Hepatocyte (in vitro differentiated cells): ENCODE data around the gene ERCC6L. TPM values are rescaled to one million over a fixed set of nuclear protein-coding genes. Genes with fewer than 3 reads are reported as not detected.

Source experiments
- DNase-seq: peaks from one replicate; pipeline ENCODE4 v3.0.0-alpha.2; 2016; ENCODE audit warnings: low spot score
- H2AFZ ChIP-seq: fragments of 200-600 bp; sonication (generic); 2 replicates; pipeline ENCODE4 v1.6.0; 2016; ENCODE audit warnings: antibody characterized with exemption, mild to moderate bottlenecking
- H3K27ac ChIP-seq: fragments of 200-600 bp; sonication (generic); 2 replicates; pipeline ENCODE4 v1.5.1; 2016; ENCODE audit warnings: mild to moderate bottlenecking
- H3K27me3 ChIP-seq: fragments of 200-600 bp; sonication (generic); 2 replicates; pipeline ENCODE4 v1.6.1; 2016
- H3K36me3 ChIP-seq: fragments of 200-600 bp; sonication (generic); replicated peaks from 2 replicates; pipeline ENCODE4 v1.5.1; 2016; ENCODE audit warnings: low read depth; ENCODE audit not compliant: insufficient read depth
- H3K4me1 ChIP-seq: fragments of 200-600 bp; sonication (generic); 2 replicates; pipeline ENCODE4 v1.5.1; 2016; ENCODE audit warnings: mild to moderate bottlenecking, moderate library complexity; ENCODE audit not compliant: insufficient read depth
- H3K4me2 ChIP-seq: fragments of 200-600 bp; sonication (generic); 2 replicates; pipeline ENCODE4 v1.6.0; 2016
- H3K4me3 ChIP-seq: fragments of 200-600 bp; sonication (generic); 2 replicates; pipeline ENCODE4 v1.5.1; 2016; ENCODE audit warnings: mild to moderate bottlenecking
- H3K79me2 ChIP-seq: fragments of 200-600 bp; sonication (generic); 2 replicates; pipeline ENCODE4 v1.6.0; 2017; ENCODE audit warnings: mild to moderate bottlenecking
- H3K9me2 ChIP-seq: fragments of 200-600 bp; sonication (generic); replicated peaks from 2 replicates; pipeline ENCODE4 v1.6.0; 2017; ENCODE audit warnings: mild to moderate bottlenecking; ENCODE audit not compliant: insufficient read depth
- H3K9me3 ChIP-seq: fragments of 200-600 bp; sonication (generic); 2 replicates; pipeline ENCODE4 v1.5.1; 2016; ENCODE audit warnings: low read depth, mild to moderate bottlenecking
- H4K20me1 ChIP-seq: fragments of 200-600 bp; sonication (generic); 2 replicates; pipeline ENCODE4 v1.6.0; 2016; ENCODE audit warnings: mild to moderate bottlenecking; ENCODE audit not compliant: insufficient read depth, poor library complexity, severe bottlenecking
- CTCF ChIP-seq: fragments of 200-600 bp; sonication (generic); IDR thresholded peaks from 2 replicates; pipeline ENCODE4 v1.5.1; 2016; ENCODE audit warnings: antibody characterized with exemption, mild to moderate bottlenecking; ENCODE audit not compliant: poor library complexity
- EZH2 ChIP-seq: fragments of 200-600 bp; sonication (generic); IDR thresholded peaks from 2 replicates; pipeline ENCODE4 v1.6.1; 2016; ENCODE audit warnings: antibody characterized with exemption, mild to moderate bottlenecking, borderline replicate concordance
- EZH2phosphoT487 ChIP-seq: fragments of 200-600 bp; sonication (generic); IDR thresholded peaks from one replicate; pipeline ENCODE4 v1.6.1; 2018; ENCODE audit warnings: antibody characterized with exemption, mild to moderate bottlenecking, low read depth, moderate library complexity; ENCODE audit not compliant: unreplicated experiment, severe bottlenecking
- WGBS: methylation state at CpG from one replicate; pipeline ENCODE4 v1.1.6; 2016; ENCODE audit warnings: low lambda C conversion rate; ENCODE audit errors: missing lambda C conversion rate; 5-methylcytosine and 5-hydroxymethylcytosine counted together
- polyA plus RNA-seq: library from polyadenylated mRNA; unstranded; fragments of >200 nt; fragmentation: Nextera tagmentation; extraction: Ambion mirVana; gene quantifications from 2 replicates; pipeline ENCODE4 v1.2.1, GENCODE V29; 2016
- total RNA-seq: library from RNA; depleted of rRNA; stranded (reverse); fragments of >200 nt; gene quantifications from 2 replicates; pipeline ENCODE4 v1.2.3, GENCODE V29; 2014

The ERCC6L gene
- total and polyA plus RNA-seq, 2 experiments from 2014 or later, result 0.51 to 1.5 TPM

DNA sequence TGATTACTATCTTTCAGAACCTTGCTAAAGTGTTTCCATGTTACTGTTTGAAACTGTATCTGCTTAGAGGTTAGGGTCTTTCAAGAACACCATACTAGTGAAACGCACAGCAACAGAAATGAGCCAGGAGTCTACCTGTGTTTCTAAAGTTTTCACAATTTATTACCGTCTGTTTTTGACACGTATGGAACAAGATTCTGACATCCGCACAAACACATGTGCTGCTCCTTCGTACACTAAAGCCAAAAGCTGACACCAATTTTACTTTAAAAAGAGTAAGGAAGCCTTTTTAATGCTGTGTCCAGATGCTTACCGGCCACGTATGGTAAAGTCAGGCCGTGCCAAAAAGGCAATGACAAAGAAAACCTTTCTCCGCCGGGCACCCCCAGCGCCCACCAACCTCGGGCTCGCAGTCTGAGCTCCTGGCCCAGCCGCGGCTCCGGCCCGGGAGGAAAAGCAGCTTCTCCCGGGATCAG lies 37.7 kb upstream of the ERCC6L start:
- Histone ChIP-seq H3K4me2 (peak overlapping the region; percentile 76), H3K9me3 (no peaks in the 10 kb centered on the region), H3K4me1 (no peaks in the 10 kb centered on the region), H3K4me3 (peak overlapping the region; percentile 41), H3K79me2 (peaks cover 15% of the 10 kb centered on the region), H4K20me1 (peaks cover 3% of the 10 kb centered on the region), H3K36me3 (peaks cover 5% of the 10 kb centered on the region), H3K27me3 (no peaks in the 10 kb centered on the region), H3K9me2 (no peaks in the 10 kb centered on the region), H2AFZ (peak overlapping the region; percentile 54), H3K27ac (peak overlapping the region; percentile 86)
- DNase-seq, result no peak
- TF ChIP-seq CTCF, result no peak
- no peak for TF ChIP-seq EZH2phosphoT487
- no peak for TF ChIP-seq EZH2
- 42% methylated on average over 18 of the region's 18 CpGs for WGBS

DNA sequence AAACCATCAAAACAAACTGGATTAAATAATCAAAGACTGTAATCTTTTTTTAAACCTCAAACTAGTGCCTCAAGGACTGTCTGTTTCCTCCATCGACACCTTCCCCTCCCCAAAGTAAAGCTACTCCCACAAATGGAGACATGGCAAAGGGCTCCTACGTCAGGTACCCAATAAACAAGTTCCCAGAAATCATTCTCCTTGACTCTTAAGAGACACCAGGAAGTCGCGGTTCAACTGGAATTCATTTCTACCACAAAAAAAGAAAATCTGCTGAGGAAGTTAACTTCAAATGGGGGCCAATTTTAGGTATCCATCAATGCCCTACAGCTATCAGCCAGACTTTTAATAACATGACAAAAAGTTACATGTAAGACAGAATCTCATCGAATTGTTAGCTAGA lies 35.7 kb upstream of the ERCC6L start:
- Histone ChIP-seq H3K4me1 (no peaks in the 10 kb centered on the region), H3K9me2 (no peaks in the 10 kb centered on the region), H3K27ac (no peak overlapping the region), H3K4me3 (no peak overlapping the region), H3K27me3 (no peaks in the 10 kb centered on the region), H4K20me1 (peaks cover 3% of the 10 kb centered on the region), H3K9me3 (no peaks in the 10 kb centered on the region), H2AFZ (no peak overlapping the region), H3K79me2 (peaks cover 15% of the 10 kb centered on the region), H3K36me3 (peaks cover 5% of the 10 kb centered on the region), H3K4me2 (peak overlapping the region; percentile 76)
- TF ChIP-seq EZH2phosphoT487 (no peak), CTCF (no peak), EZH2 (no peak)
- DNase-seq, result no peak
- 78% methylated on average over 5 of the region's 5 CpGs for WGBS

DNA sequence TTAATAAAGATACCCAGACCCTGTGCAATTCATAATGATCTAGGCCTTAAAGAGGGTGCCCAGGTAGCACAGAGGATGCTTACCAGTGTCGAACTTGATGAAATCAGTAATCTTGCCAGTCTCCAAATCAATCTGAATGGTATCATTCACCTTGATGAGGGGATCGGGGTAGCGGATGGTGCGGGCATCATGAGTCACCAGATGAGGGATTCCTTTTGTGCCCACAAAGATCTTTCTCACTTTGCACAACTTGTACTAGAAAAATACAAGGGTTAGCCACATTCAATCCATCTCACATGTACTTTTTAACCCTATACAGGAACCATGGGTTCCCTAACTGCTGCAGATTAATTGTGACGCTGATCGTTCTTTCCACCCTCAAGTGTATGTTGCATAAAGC lies 34.9 kb upstream of the ERCC6L start:
- TF ChIP-seq EZH2, result no peak
- no peak for TF ChIP-seq EZH2phosphoT487
- no peak for TF ChIP-seq CTCF
- no peaks in the 10 kb centered on the region for H3K9me3 ChIP-seq
- no peaks in the 10 kb centered on the region for H3K9me2 ChIP-seq
- H3K36me3 ChIP-seq, result peaks cover 5% of the 10 kb centered on the region
- H3K4me2 ChIP-seq, result no peak overlapping the region
- H2AFZ ChIP-seq, result no peak overlapping the region
- peaks cover 15% of the 10 kb centered on the region for H3K79me2 ChIP-seq
- H3K27ac ChIP-seq, result no peak overlapping the region
- no peak overlapping the region for H3K4me3 ChIP-seq
- no peak for DNase-seq
- no peaks in the 10 kb centered on the region for H3K27me3 ChIP-seq
- 86% methylated on average over 6 of the region's 6 CpGs for WGBS
- H3K4me1 ChIP-seq, result no peaks in the 10 kb centered on the region
- H4K20me1 ChIP-seq, result peaks cover 3% of the 10 kb centered on the region

GRCh38 chrX:72272868-72273267 lies 34.0 kb upstream of the ERCC6L start:
- WGBS, result 62% methylated on average over 3 of the region's 3 CpGs
- Histone ChIP-seq H3K9me2 (no peaks in the 10 kb centered on the region), H4K20me1 (peaks cover 3% of the 10 kb centered on the region), H3K4me1 (no peaks in the 10 kb centered on the region), H3K4me2 (no peak overlapping the region), H3K9me3 (no peaks in the 10 kb centered on the region), H3K4me3 (no peak overlapping the region), H3K27ac (no peak overlapping the region), H3K79me2 (peaks cover 15% of the 10 kb centered on the region), H2AFZ (no peak overlapping the region), H3K27me3 (no peaks in the 10 kb centered on the region), H3K36me3 (peaks cover 5% of the 10 kb centered on the region)
- DNase-seq, result no peak
- no peak for TF ChIP-seq CTCF
